ENCODE data around the gene GARIN3.

Gene GARIN3

DNA sequence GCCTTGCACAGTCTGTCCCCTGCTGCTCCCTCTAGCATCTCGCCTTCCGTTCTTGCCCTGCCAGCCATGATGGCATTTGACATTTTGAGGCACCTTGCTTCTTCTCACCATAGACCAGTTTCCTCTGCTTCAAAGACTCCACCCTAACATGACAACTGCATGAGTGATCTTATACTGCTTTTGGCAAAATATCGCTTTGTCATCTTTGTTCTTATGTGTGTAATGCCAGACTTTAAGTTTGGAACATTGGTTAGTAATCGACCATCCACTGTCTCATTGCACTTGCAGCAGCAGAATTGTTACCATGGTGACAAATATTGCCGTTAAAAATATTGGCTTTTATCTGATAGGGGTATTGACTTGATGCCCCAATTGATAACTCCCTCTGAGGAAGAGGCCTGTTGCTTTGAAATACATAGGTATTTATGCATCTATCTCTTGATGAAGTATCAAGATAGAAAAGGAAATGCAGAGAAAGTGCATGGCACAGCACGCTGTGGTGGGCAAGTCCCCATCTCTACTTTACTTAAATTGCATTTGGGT, 6.8 kb downstream of the GARIN3 start:
- Histone ChIP-seq H3K4me3 (ENCODE audit: low read depth, low read length, poor library complexity, severe bottlenecking) (no peak overlapping the region), H3K9me2 (ENCODE audit: low read depth, low read length) (no peaks in the 10 kb centered on the region), H3K27ac (ENCODE audit: low read depth, low read length, poor library complexity, severe bottlenecking) (no peak overlapping the region), H3K9me3 (ENCODE audit: low read length) (0 out of 2 replicates have a peak, but pooled peaks cover 4% of the 10 kb centered on the region), H2AFZ (ENCODE audit: low read length) (no peak overlapping the region), H3K36me3 (ENCODE audit: insufficient read depth, low read length) (no peaks in the 10 kb centered on the region; the same call in 1 of the 2 replicates), H4K20me1 (ENCODE audit: insufficient read depth, low read length) (no peaks in the 10 kb centered on the region), H3K9ac (ENCODE audit: low read length) (no peak overlapping the region), H3K79me2 (ENCODE audit: insufficient read depth, low read length) (no peaks in the 10 kb centered on the region), H3K4me2 (ENCODE audit: low read length) (no peak overlapping the region), H3K27me3 (ENCODE audit: insufficient read depth, low read length) (no peaks in the 10 kb centered on the region), H3F3A (ENCODE audit: insufficient read depth, low read length) (no peaks in the 10 kb centered on the region), H3K4me1 (ENCODE audit: insufficient read depth, low read length, severe bottlenecking) (no peaks in the 10 kb centered on the region)
- TF ChIP-seq, protein P1, sequence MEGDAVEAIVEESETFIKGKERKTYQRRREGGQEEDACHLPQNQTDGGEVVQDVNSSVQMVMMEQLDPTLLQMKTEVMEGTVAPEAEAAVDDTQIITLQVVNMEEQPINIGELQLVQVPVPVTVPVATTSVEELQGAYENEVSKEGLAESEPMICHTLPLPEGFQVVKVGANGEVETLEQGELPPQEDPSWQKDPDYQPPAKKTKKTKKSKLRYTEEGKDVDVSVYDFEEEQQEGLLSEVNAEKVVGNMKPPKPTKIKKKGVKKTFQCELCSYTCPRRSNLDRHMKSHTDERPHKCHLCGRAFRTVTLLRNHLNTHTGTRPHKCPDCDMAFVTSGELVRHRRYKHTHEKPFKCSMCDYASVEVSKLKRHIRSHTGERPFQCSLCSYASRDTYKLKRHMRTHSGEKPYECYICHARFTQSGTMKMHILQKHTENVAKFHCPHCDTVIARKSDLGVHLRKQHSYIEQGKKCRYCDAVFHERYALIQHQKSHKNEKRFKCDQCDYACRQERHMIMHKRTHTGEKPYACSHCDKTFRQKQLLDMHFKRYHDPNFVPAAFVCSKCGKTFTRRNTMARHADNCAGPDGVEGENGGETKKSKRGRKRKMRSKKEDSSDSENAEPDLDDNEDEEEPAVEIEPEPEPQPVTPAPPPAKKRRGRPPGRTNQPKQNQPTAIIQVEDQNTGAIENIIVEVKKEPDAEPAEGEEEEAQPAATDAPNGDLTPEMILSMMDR (IDR thresholded peaks at IDR 0.05; ENCODE audit: low read length): no peak
- TF ChIP-seq EZH2 (IDR thresholded peaks at IDR 0.05; ENCODE audit: borderline replicate concordance, low read length): no peak

DNA sequence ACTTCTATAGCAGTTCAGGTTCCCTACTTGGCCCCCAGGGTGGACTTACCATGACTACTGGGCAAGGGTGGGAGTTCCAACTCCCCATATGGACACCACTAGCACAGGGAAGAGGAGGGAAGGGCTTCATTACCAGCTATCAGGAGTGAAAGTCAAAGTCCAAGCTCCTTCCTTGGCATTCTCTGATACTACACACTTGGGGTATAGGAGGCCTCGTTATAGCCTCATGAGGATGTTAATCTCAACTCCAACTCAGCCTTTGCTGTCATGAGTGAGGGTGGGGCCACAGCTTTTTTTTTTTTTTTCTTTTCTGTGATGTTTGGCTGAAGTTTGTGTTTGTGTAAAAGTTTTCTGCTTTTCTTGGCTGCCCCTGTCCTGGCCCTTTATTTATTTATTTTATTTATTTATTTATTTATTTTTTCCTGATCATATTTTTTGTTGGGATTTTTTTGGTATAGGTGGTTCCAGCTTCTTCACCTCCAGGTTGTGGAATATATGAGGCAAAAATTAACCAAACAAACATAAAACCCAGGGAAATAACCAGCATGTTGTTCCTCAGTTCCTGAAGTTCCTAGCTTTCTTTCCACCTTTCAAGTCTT, 8.7 kb downstream of the GARIN3 start:
- Histone ChIP-seq H3K79me2 (ENCODE audit: insufficient read depth, low read length) (no peaks in the 10 kb centered on the region), H4K20me1 (ENCODE audit: insufficient read depth, low read length) (no peaks in the 10 kb centered on the region), H3K27me3 (ENCODE audit: insufficient read depth, low read length) (no peaks in the 10 kb centered on the region), H2AFZ (ENCODE audit: low read length) (no peak overlapping the region), H3K36me3 (ENCODE audit: insufficient read depth, low read length) (no peaks in the 10 kb centered on the region; the same call in 1 of the 2 replicates), H3K9me3 (ENCODE audit: low read length) (0 out of 2 replicates have a peak, but pooled peaks cover 4% of the 10 kb centered on the region), H3F3A (ENCODE audit: insufficient read depth, low read length) (no peaks in the 10 kb centered on the region), H3K4me1 (ENCODE audit: insufficient read depth, low read length, severe bottlenecking) (no peaks in the 10 kb centered on the region), H3K4me2 (ENCODE audit: low read length) (no peak overlapping the region), H3K9ac (ENCODE audit: low read length) (no peak overlapping the region), H3K4me3 (ENCODE audit: low read depth, low read length, poor library complexity, severe bottlenecking) (no peak overlapping the region), H3K9me2 (ENCODE audit: low read depth, low read length) (no peaks in the 10 kb centered on the region), H3K27ac (ENCODE audit: low read depth, low read length, poor library complexity, severe bottlenecking) (no peak overlapping the region)
- TF ChIP-seq, protein P1 (IDR thresholded peaks at IDR 0.05; ENCODE audit: low read length): no peak
- TF ChIP-seq EZH2 (IDR thresholded peaks at IDR 0.05; ENCODE audit: borderline replicate concordance, low read length): no peak

DNA sequence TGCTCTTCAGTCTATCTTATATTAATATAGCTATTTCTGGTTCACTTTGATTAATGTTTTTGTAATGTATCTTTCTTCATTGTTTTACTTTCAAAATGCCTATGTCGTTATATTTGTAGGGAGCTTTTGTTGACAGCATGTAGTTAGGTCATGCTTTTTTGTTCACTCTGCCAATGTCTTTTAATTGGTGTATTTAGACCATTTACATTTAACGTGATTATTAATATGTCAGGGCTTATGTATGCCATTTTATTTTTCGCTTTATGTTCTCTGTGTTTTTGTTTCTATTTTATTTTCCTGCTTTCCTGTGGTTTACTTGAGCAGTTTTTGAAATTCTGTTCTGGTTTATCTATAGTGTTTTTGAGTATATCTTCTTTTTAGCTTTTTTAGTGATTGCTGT, 10.8 kb downstream of the GARIN3 start:
- Histone ChIP-seq H3K4me3 (ENCODE audit: low read depth, low read length, poor library complexity, severe bottlenecking) (no peak overlapping the region), H3K27ac (ENCODE audit: low read depth, low read length, poor library complexity, severe bottlenecking) (no peak overlapping the region), H3K27me3 (ENCODE audit: insufficient read depth, low read length) (no peaks in the 10 kb centered on the region), H3K9me2 (ENCODE audit: low read depth, low read length) (no peaks in the 10 kb centered on the region), H3K4me2 (ENCODE audit: low read length) (no peak overlapping the region), H3K79me2 (ENCODE audit: insufficient read depth, low read length) (no peaks in the 10 kb centered on the region), H3F3A (ENCODE audit: insufficient read depth, low read length) (no peaks in the 10 kb centered on the region), H3K9me3 (ENCODE audit: low read length) (0 out of 2 replicates have a peak, but pooled peaks cover 4% of the 10 kb centered on the region), H2AFZ (ENCODE audit: low read length) (no peak overlapping the region), H4K20me1 (ENCODE audit: insufficient read depth, low read length) (no peaks in the 10 kb centered on the region), H3K36me3 (ENCODE audit: insufficient read depth, low read length) (no peaks in the 10 kb centered on the region; the same call in 1 of the 2 replicates), H3K9ac (ENCODE audit: low read length) (no peak overlapping the region), H3K4me1 (ENCODE audit: insufficient read depth, low read length, severe bottlenecking) (peaks cover 5% of the 10 kb centered on the region)
- TF ChIP-seq EZH2 (IDR thresholded peaks at IDR 0.05; ENCODE audit: borderline replicate concordance, low read length): no peak
- TF ChIP-seq, protein P1 (IDR thresholded peaks at IDR 0.05; ENCODE audit: low read length): no peak
